ENCODE data around the gene ABCA13.

ABCA13 gene

GRCh38 chr7:48643431-48644013, 472.3 kb downstream of the ABCA13 start:
- DNase-seq (ENCODE audit: low read depth): no peak

GRCh38 chr7:48658138-48658537, 486.9 kb downstream of the ABCA13 start:
- no peak for DNase-seq (ENCODE audit: low read depth)

- no peak for DNase-seq (ENCODE audit: low read depth)
Observed at GRCh38 chr7:48660306-48660870, 489.1 kb downstream of the ABCA13 start.

DNA sequence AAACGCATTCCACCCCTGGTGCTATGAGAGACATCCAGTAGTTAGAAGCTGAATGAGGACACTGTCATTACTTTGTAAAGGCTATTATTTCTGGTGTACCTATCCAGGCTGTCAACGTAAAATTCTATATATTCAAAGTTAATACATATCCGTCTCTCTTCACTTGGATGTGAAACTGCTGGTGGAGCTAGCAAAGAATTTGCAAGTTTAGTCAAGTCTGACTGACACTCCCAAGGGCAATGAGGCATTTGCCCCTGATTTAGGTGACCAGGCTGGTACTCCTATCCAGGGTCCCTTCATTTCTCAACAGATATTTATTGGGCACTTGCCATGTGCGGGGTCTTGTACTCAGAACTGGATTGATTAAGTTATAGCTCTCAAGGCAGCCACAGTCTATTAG, 493.0 kb downstream of the ABCA13 start:
- DNase-seq (ENCODE audit: low read depth): no peak

DNA sequence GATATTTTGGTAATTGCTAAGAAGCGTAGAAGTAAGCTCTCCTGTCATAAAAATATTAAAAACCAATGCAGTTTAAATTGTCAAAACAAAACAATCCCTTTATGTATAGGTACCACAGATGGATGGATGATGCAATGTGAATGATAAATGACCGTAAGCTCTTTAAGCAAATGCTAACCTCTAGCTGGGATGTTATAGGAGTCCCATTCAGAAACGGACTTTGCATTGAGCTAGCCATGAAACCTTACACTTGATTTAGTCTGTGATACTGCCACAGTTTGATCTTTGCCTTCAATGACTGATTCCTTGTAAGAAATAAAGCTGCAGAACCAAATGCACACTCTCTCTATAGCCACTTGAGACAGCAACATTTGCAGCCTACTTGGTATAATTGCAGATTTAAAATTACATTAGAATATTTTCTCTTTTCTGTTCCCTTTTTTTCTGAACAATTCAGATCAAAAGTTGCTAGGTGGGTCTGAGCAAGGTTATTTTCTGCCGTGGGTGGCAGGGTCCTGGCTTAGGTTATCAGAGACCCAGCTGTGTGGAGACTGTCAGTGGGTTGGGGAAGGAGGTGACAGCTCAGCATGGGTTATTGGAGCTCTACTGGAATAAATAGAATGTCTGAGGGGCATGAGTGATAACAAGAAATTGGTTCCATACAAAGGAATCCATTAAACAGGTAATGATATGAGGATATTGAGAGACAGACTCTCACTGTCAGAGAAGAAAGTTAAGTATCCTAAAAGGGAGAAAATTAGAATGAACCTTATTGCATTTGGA, 494.3 kb downstream of the ABCA13 start:
- no peak for DNase-seq (ENCODE audit: low read depth)

- no peak for DNase-seq (ENCODE audit: low read depth)
Observed at GRCh38 chr7:48667407-48667806, 496.1 kb downstream of the ABCA13 start.

- no peak for DNase-seq (ENCODE audit: low read depth)
Observed at GRCh38 chr7:48671656-48672055, 500.4 kb downstream of the ABCA13 start.

DNA sequence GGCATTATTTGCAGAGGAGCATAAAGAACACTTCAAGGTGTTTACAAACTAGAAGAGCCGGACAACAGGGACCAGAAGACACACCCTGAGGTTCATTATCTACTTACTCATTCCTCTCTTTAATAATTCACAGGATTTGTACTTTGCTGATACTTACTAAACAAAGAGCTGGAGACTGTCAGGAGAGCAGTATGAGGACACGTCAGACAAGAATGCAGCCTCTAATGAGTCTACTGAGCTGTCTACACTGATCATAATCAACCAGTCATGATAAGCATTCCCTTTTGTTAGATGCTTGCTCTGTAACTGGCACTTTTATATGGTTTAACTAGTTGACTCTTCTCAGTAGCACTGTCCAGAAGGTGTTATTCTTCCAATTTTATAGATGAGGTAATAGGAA, 509.7 kb downstream of the ABCA13 start:
- DNase-seq (ENCODE audit: low read depth): no peak

GRCh38 chr7:48691788-48692187, 520.5 kb downstream of the ABCA13 start:
- DNase-seq (ENCODE audit: low read depth): no peak
